Germinal center (tissue), 1 donor: ENCODE measurements around the gene HOXB1.
"Not testable (repeated sequence)": the region's sequence is repeated elsewhere in the genome, so short reads cannot be mapped to it uniquely, and the experiment has no call there.

Source experiments
- DNase-seq: peaks from one replicate; pipeline ENCODE4 v3.0.0; 2012; ENCODE audit warnings: mixed read lengths, low spot score

The HOXB1 gene

GRCh38 chr17:48543107-48543853 is 12.5 kb upstream of the HOXB1 start:
- peak; percentile 63 for DNase-seq

GRCh38 chr17:48542698-48543106 is 11.9 kb upstream of the HOXB1 start:
- DNase-seq = no peak

GRCh38 chr17:48542114-48542656 is 11.4 kb upstream of the HOXB1 start:
- DNase-seq = no peak

- peak; percentile 47 for DNase-seq
Observed at GRCh38 chr17:48541577-48542113, 10.8 kb upstream of the HOXB1 start.

GRCh38 chr17:48541036-48541576 is 10.3 kb upstream of the HOXB1 start:
- no peak for DNase-seq

GRCh38 chr17:48540213-48540612 is 9.4 kb upstream of the HOXB1 start:
- DNase-seq = no peak

- DNase-seq = no peak
Observed at GRCh38 chr17:48539177-48539576, 8.4 kb upstream of the HOXB1 start.

- DNase-seq = no peak
Observed at GRCh38 chr17:48537316-48537715, 6.5 kb upstream of the HOXB1 start.

GRCh38 chr17:48535793-48536559 is 5.2 kb upstream of the HOXB1 start:
- DNase-seq = not testable (repeated sequence)

GRCh38 chr17:48532261-48532660 is 1.4 kb upstream of the HOXB1 start:
- no peak for DNase-seq

GRCh38 chr17:48530208-48530886 is 464 bp downstream of the HOXB1 start:
- no peak for DNase-seq

GRCh38 chr17:48529683-48530009 is 1.2 kb downstream of the HOXB1 start:
- DNase-seq = no peak

- no peak for DNase-seq
Observed at GRCh38 chr17:48528936-48529682, 1.7 kb downstream of the HOXB1 start.

- no peak for DNase-seq
Observed at GRCh38 chr17:48528153-48528935, 2.5 kb downstream of the HOXB1 start.

GRCh38 chr17:48527547-48527932 is 3.3 kb downstream of the HOXB1 start:
- DNase-seq = no peak

- no peak for DNase-seq
Observed at GRCh38 chr17:48526608-48527546, 3.9 kb downstream of the HOXB1 start.

- no peak for DNase-seq
Observed at GRCh38 chr17:48523010-48523409, 7.8 kb downstream of the HOXB1 start.

- DNase-seq = no peak
Observed at GRCh38 chr17:48522031-48522653, 8.7 kb downstream of the HOXB1 start.

GRCh38 chr17:48520631-48521079 is 10.2 kb downstream of the HOXB1 start:
- no peak for DNase-seq
